Neural cell (in vitro differentiated cells): ENCODE results near the gene PRKCA. TPM values are rescaled to one million over a fixed set of nuclear protein-coding genes. Genes with fewer than 3 reads are reported as not detected.

Source experiments
- H2AFZ ChIP-seq: fragments of 200-600, 300-800 bp; sonication (generic), shearing (Covaris generic); 2 replicates; pipeline ENCODE4 v1.6.0; 2014; ENCODE audit warnings: low read depth, mild to moderate bottlenecking, antibody characterized with exemption, low read length, moderate library complexity
- H3F3A ChIP-seq: fragments of 200-600 bp; shearing (Covaris generic); 2 replicates; pipeline ENCODE4 v1.6.1; 2016; ENCODE audit warnings: mild to moderate bottlenecking, moderate library complexity, mixed read lengths, antibody characterized with exemption, low read length; ENCODE audit not compliant: insufficient read depth, poor library complexity, severe bottlenecking
- H3K27ac ChIP-seq: fragments of 200-600, 300-800 bp; sonication (generic), shearing (Covaris generic); 2 replicates; pipeline ENCODE4 v1.5.1; 2014; ENCODE audit warnings: mild to moderate bottlenecking, low read length, moderate library complexity
- H3K27me3 ChIP-seq: fragments of 300-800, 200-600 bp; sonication (generic), shearing (Covaris generic); 2 replicates; pipeline ENCODE4 v1.6.0; 2014; ENCODE audit warnings: mild to moderate bottlenecking, low read depth, low read length, moderate library complexity; ENCODE audit not compliant: insufficient read depth
- H3K36me3 ChIP-seq: fragments of 300-800, 200-600 bp; sonication (generic), shearing (Covaris generic); 2 replicates; pipeline ENCODE4 v1.5.1; 2014; ENCODE audit warnings: mild to moderate bottlenecking, antibody characterized with exemption, low read length, moderate library complexity; ENCODE audit not compliant: insufficient read depth
- H3K4me2 ChIP-seq: fragments of 300-800, 200-600 bp; sonication (generic), shearing (Covaris generic); 2 replicates; pipeline ENCODE4 v1.6.0; 2014; ENCODE audit warnings: mild to moderate bottlenecking, low read length
- H3K4me3 ChIP-seq: fragments of 300-800, 200-600 bp; sonication (generic), shearing (Covaris generic); 2 replicates; pipeline ENCODE4 v1.5.1; 2014; ENCODE audit warnings: mild to moderate bottlenecking, low read length, moderate library complexity
- H3K79me2 ChIP-seq: fragments of 200-600 bp; shearing (Covaris generic); replicated peaks from 2 replicates; pipeline ENCODE4 v1.6.0; 2014; ENCODE audit warnings: mild to moderate bottlenecking, low read length, moderate library complexity; ENCODE audit not compliant: insufficient read depth
- H3K9ac ChIP-seq: fragments of 300-800, 200-600 bp; sonication (generic), shearing (Covaris generic); 2 replicates; pipeline ENCODE4 v1.6.1; 2016; ENCODE audit warnings: mild to moderate bottlenecking, low read length, mixed read lengths
- H3K9me2 ChIP-seq: fragments of 200-600 bp; shearing (Covaris generic); 2 replicates; pipeline ENCODE4 v1.6.1; 2016; ENCODE audit warnings: mild to moderate bottlenecking, low read length, mixed read lengths; ENCODE audit not compliant: insufficient read depth
- H3K9me3 ChIP-seq: fragments of 200-600, 300-800 bp; sonication (generic), shearing (Covaris generic); 2 replicates; pipeline ENCODE4 v1.6.1; 2016; ENCODE audit warnings: mild to moderate bottlenecking, mixed run types, low read length, moderate library complexity, mixed read lengths
- H4K20me1 ChIP-seq: fragments of 200-600 bp; shearing (Covaris generic); 2 replicates; pipeline ENCODE4 v1.6.1; 2016; ENCODE audit warnings: mild to moderate bottlenecking, mixed run types; ENCODE audit not compliant: insufficient read depth
- CTCF ChIP-seq: fragments of 450-650 bp; IDR thresholded peaks from 2 replicates; pipeline ENCODE4 v1.5.1; 2014; ENCODE audit warnings: antibody characterized with exemption, mild to moderate bottlenecking, moderate library complexity; ENCODE audit not compliant: poor library complexity, severe bottlenecking
- EP300 ChIP-seq: fragments of 450-650 bp; conservative IDR thresholded peaks from 2 replicates; pipeline ENCODE4 v1.6.1; 2014; ENCODE audit warnings: antibody characterized with exemption, mild to moderate bottlenecking, moderate library complexity; ENCODE audit not compliant: poor library complexity, severe bottlenecking
- EZH2 ChIP-seq: fragments of 200-600, 300-800 bp; shearing (Covaris generic), sonication (generic); IDR thresholded peaks from 2 replicates; pipeline ENCODE4 v1.6.1; 2014; ENCODE audit warnings: antibody characterized with exemption, low read length, borderline replicate concordance, mild to moderate bottlenecking; ENCODE audit not compliant: insufficient read depth, poor library complexity, severe bottlenecking
- MXI1 ChIP-seq: fragments of 450-650 bp; conservative IDR thresholded peaks from 2 replicates; pipeline ENCODE4 v1.6.1; 2014; ENCODE audit warnings: antibody characterized with exemption, mild to moderate bottlenecking; ENCODE audit not compliant: poor library complexity, severe bottlenecking
- POLR2AphosphoS5 ChIP-seq: IDR thresholded peaks from 2 replicates; pipeline ENCODE4 v1.6.1; 2012
- RAD21 ChIP-seq: fragments of 450-650 bp; conservative IDR thresholded peaks from 2 replicates; pipeline ENCODE4 v1.6.1; 2014; ENCODE audit warnings: antibody characterized with exemption, mild to moderate bottlenecking, moderate library complexity
- REST ChIP-seq: IDR thresholded peaks from 2 replicates; pipeline ENCODE4 v1.6.1; 2012; ENCODE audit warnings: borderline replicate concordance
- SMC3 ChIP-seq: fragments of 450-650 bp; conservative IDR thresholded peaks from 2 replicates; pipeline ENCODE4 v1.6.1; 2014; ENCODE audit warnings: antibody characterized with exemption, mild to moderate bottlenecking, moderate library complexity; ENCODE audit not compliant: poor library complexity
- TAF1 ChIP-seq: IDR thresholded peaks from 2 replicates; pipeline ENCODE4 v1.6.1; 2012; ENCODE audit warnings: low read depth
- polyA plus RNA-seq: library from polyadenylated mRNA; depleted of rRNA; stranded (reverse); fragments of >200 nt; gene quantifications from 2 replicates; pipeline ENCODE4 v1.2.3, GENCODE V29; 2014

The PRKCA gene
- polyA plus RNA-seq, 1 donor from 2014 or later = 5.9 TPM

- Histone ChIP-seq H2AFZ (no peak overlapping the region), H3K9me2 (no peaks in the 10 kb centered on the region), H3K27me3 (no peaks in the 10 kb centered on the region), H3K27ac (no peak overlapping the region), H3F3A (no peaks in the 10 kb centered on the region), H3K4me2 (no peak overlapping the region), H3K36me3 (no peaks in the 10 kb centered on the region), H4K20me1 (no peaks in the 10 kb centered on the region), H3K9me3 (no peaks in the 10 kb centered on the region), H3K4me3 (no peak overlapping the region), H3K79me2 (no peaks in the 10 kb centered on the region), H3K9ac (no peak overlapping the region)
- TF ChIP-seq MXI1 (no peak), EP300 (no peak), POLR2AphosphoS5 (no peak), REST (no peak), EZH2 (no peak), CTCF (no peak), RAD21 (no peak), TAF1 (no peak), SMC3 (no peak)
Measured at GRCh38 chr17:66812571-66812970, 510.2 kb downstream of the PRKCA start.

DNA sequence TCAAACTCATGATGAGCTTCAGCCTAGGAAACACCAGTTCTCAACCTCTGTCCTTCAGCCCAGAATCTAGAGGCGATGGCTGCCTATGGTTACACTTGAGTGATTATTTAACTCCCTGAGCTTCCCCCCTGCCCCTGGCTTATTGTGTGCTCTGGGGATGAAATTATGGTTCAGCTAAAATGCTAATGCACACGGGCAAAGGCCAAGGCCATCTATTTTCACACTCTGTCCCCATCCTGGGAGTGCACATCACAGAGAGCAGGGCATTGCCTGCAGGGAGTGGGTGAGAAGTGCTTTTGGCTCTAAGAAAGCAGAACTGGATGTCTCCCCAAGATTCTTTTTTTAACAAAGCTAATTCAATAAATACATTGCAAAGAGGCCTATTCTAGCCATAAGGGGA lies 510.9 kb downstream of the PRKCA start:
- no peak overlapping the region for H3K27ac ChIP-seq
- H4K20me1 ChIP-seq = no peaks in the 10 kb centered on the region
- H3K9me3 ChIP-seq = no peaks in the 10 kb centered on the region
- H3F3A ChIP-seq = no peaks in the 10 kb centered on the region
- H3K4me3 ChIP-seq = no peak overlapping the region
- H3K9me2 ChIP-seq = no peaks in the 10 kb centered on the region
- no peaks in the 10 kb centered on the region for H3K27me3 ChIP-seq
- TF ChIP-seq RAD21 (no peak), MXI1 (no peak), REST (no peak), SMC3 (no peak), CTCF (no peak), TAF1 (no peak), EP300 (no peak), POLR2AphosphoS5 (no peak), EZH2 (no peak)
- H2AFZ ChIP-seq = no peak overlapping the region
- H3K36me3 ChIP-seq = no peaks in the 10 kb centered on the region
- H3K79me2 ChIP-seq = no peaks in the 10 kb centered on the region
- H3K4me2 ChIP-seq = no peak overlapping the region
- H3K9ac ChIP-seq = no peak overlapping the region
